OCI-LY3 (cell line): ENCODE data around the gene GUCA2A.

Source experiments
- EZH2phosphoT487 ChIP-seq: fragments of 200-600 bp; shearing (Covaris generic); IDR thresholded peaks from 2 replicates; pipeline ENCODE4 v1.6.1; 2018; ENCODE audit warnings: antibody characterized with exemption, mixed run types, low read depth
- TF ChIP-seq, protein P1 (sequence below): fragments of 200-600, 300-600 bp; sonication (generic); IDR thresholded peaks from 2 replicates; pipeline ENCODE4 v1.5.1; 2014; ENCODE audit warnings: antibody characterized with exemption, low read length, low read depth

- TF ChIP-seq, protein P1, sequence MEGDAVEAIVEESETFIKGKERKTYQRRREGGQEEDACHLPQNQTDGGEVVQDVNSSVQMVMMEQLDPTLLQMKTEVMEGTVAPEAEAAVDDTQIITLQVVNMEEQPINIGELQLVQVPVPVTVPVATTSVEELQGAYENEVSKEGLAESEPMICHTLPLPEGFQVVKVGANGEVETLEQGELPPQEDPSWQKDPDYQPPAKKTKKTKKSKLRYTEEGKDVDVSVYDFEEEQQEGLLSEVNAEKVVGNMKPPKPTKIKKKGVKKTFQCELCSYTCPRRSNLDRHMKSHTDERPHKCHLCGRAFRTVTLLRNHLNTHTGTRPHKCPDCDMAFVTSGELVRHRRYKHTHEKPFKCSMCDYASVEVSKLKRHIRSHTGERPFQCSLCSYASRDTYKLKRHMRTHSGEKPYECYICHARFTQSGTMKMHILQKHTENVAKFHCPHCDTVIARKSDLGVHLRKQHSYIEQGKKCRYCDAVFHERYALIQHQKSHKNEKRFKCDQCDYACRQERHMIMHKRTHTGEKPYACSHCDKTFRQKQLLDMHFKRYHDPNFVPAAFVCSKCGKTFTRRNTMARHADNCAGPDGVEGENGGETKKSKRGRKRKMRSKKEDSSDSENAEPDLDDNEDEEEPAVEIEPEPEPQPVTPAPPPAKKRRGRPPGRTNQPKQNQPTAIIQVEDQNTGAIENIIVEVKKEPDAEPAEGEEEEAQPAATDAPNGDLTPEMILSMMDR: no peak
- TF ChIP-seq EZH2phosphoT487: no peak
Measured at GRCh38 chr1:42136466-42136865, 28.1 kb downstream of the GUCA2A start.
